Activated gamma-delta T cell treated with Interleukin-2 at 50 U/mL for 16 hours (primary cell): ENCODE results near the gene BIN2.

Experiments
- DNase-seq: peaks from one replicate; pipeline ENCODE4 v3.0.0-alpha.2; 2020

The BIN2 gene

GRCh38 chr12:51323966-51324895, at the start of gene BIN2:
TSS of gene BIN2 (minus strand) at chr12:51324174. CDS start at chr12:51324102, 72 bp downstream.
- DNase-seq, result peak; percentile 82

GRCh38 chr12:51373187-51373586, 49.2 kb upstream of the BIN2 start:
- DNase-seq, result no peak

GRCh38 chr12:51372021-51372420, 48.0 kb upstream of the BIN2 start:
- DNase-seq, result no peak

DNA sequence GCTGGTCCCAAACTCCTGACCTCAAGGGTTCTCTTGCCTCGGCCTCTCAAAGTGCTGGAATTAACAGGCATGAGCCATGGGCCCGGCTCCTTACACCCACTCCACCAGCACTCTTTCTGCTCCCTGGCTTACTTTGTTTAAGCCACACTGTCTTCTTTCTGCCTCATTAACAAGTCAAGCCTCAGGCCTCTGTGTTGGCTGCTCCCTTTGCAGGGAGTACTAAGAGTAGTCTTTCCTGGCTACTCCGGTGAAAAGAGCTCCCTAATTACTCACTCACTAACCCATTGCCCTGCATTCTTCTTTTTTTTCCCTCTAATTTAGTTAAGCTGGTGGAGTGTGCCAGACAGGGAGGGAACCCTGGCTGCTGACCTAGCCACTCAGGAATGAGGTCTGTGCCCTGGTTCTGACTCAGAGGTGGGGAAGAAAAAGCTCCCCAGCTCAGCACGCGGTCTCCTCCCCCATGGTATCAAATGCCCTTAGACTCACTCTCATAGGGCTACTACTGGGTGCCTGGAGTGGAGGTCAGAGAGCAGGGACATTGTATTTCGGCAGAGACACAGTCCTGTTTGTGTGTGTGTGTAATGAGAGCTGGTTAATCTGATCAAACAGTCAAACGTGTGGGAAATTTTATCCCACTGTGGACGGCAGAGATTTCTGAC, 47.5 kb upstream of the BIN2 start:
- DNase-seq, result no peak

DNA sequence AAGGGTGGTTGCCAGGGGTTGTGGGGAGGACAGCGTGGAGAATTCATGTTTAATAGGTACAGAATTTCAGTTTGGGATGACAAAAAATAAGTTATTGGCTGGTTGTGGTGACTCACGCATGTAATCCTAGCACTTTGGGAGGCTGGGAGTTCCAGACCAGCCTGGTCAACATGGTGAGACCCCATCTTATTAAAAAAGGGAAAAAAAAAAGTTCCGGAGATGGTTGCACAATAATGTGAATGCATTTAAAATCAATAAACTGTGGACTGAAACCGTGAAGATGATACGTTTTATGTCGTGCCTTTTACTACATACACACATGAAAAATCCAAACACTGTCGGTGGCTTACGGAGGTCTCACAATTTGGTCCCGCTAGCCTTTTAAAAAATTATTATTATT, 46.7 kb upstream of the BIN2 start:
- DNase-seq, result no peak

- DNase-seq, result no peak
Measured at GRCh38 chr12:51369581-51369980, 45.6 kb upstream of the BIN2 start.

GRCh38 chr12:51368640-51369517, 44.9 kb upstream of the BIN2 start:
- DNase-seq, result peak; percentile 87

- DNase-seq, result no peak
Measured at GRCh38 chr12:51365276-51365675, 41.3 kb upstream of the BIN2 start.

GRCh38 chr12:51364001-51364400, 40.0 kb upstream of the BIN2 start:
- no peak for DNase-seq

DNA sequence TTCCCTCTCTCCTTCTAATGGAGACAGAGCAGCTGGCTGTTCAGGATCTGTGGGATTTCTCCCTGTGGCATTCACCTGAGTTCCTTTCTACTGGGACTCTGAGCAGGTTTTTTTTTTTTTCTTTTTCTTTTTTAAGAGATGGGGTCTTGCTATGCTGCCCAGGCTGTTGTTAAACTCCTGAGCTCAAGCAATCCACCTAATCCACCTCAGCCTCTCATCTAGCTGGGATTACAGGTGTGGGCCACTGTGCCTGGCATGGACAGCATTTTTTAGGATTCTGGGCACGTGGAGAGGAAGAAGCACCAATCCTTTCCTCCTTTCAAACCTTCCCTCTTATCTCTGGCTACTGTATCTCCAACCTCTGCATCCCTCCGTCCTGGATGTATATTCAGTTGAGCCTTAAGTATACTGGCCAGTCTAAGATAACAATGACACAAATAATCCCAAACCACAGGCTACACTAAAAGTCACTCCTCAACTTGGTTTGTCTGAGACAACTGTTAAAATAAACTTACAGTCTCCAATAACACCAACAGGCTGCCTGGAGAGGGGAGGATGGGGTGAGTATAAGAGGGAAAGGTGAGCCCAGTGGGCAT, 38.9 kb upstream of the BIN2 start:
- DNase-seq, result no peak

- DNase-seq, result no peak
Measured at GRCh38 chr12:51362307-51362706, 38.3 kb upstream of the BIN2 start.

DNA sequence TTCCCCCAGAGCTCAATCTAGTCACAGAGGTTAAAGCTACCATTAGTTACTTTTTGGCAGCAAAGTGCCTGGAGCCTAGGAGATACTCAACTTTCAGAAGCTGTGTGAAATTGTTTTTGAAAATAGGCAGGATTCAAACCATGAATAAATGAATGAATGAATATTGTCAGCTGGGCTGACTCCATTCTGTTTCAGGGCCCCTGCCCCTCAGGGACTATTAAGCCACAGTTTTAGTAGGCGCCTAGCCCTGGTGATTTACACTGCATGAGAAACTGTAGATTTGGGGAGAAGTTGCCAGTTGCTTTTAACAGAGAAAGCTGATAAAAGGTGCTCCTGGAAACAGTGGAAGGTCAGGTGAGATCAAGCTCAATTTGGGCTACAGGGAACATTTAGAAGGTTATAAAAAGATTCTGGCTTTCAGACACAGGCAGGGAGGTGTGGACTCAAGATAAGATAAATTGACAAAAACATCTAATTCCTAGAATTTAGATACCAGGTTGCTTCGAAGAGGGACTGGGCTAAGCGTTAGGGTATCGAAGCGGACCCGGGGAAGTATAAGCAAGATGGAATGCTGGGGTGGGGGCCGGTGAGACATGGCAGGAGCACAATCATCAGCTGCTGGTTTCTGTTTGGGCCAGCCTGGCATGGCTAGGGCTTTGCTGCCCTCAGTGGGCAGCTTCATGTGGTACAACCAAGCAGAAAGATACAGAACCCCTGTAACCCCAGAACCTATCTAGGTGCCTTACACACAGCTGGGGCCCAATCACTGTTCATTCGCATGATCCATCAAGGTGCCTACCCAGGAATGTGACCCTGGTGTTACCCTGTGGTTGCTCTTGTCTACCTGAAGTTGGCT, 37.4 kb upstream of the BIN2 start:
- no peak for DNase-seq

DNA sequence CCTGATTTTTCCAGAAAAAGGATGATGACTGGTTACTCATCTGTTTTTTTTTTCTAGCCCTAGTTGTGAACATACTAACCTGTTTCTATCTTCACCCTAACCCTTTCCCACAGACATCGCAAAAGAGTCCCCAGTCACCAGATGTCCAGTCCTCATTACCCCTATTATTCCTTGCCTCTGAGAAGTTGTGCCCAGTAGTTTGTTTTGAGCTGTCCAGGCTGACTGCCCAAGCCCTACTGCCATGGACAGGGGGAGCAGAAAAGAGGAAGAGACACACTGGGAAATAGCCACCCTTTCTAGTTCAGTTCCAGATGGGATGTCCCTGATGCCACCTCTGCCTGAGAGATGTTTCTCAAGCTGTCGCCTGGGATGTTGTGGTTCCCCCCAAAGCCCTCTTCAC, 36.3 kb upstream of the BIN2 start:
- DNase-seq, result no peak

DNA sequence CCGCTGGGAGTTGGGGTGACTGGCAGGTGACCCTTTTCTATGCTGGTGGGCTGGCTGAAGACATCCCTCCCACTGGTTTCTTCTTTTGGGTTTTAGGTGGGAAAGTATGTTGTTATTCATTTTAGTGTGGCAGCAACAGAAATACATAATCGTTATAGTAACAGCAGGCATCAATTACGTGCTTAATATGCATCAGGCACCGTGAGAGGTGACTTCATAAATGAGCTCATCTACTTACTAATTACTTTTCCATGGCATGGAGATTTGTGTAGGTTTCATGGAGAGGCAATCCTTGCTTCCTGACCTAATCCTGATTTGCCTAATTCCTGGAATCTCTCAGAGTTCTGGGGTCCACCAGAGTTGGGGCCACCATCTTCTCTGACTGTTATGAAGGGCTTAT, 35.9 kb upstream of the BIN2 start:
- no peak for DNase-seq

DNA sequence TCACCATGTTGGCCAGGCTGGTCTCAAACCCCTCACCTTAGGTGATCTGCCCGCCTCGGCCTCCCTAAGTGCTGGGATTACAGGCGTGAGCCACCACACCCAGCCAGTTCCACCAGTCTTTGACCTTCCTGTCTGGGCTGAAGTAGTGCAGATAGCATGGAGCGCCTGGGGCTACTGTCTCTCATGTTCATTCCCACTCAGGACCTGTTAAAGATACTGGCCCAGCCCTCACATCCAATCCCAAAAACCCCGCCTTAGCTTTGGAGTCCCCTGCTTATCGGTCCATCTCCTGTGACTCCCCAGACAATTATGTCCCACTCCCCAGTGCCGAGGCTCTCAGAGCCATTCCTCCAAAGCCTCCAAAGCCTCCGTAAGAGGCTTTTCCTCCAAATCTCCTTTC, 34.5 kb upstream of the BIN2 start:
- no peak for DNase-seq

DNA sequence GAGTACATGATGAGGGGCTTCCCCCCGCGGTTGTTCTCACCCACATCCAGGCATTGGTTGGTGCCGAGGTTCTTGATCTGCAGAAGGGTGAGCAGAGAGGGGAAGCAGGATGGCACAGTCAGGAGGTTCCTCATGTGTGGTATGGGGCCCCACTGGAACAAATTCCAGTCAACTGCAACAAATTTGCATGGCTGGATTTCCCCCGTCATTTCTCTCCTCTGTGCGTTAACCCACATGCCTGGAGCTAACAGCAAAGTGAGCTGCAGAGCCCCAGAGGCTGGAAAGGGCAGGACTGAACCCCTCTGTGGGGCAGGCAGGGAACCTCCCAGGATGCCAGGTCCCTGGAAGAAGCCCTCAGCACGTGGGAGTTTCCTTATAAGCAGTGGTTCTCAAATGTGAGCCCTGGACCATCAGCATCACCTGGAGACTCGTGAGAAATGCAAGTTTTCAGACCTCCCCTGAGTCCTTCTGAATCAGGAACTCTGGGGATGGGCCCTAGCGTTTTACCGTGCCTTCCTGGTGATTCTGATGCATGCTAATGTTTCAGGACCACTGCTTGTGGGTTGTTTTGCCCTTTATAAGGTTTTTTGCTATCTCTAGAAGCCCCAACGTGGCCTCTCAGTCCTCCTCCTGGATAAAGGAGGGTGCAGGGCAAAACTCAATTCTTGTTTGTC, 33.5 kb upstream of the BIN2 start:
- DNase-seq, result no peak

GRCh38 chr12:51351913-51352532, 28.0 kb upstream of the BIN2 start:
- peak; percentile 38 for DNase-seq

GRCh38 chr12:51349026-51349425, 25.1 kb upstream of the BIN2 start:
- DNase-seq, result no peak

DNA sequence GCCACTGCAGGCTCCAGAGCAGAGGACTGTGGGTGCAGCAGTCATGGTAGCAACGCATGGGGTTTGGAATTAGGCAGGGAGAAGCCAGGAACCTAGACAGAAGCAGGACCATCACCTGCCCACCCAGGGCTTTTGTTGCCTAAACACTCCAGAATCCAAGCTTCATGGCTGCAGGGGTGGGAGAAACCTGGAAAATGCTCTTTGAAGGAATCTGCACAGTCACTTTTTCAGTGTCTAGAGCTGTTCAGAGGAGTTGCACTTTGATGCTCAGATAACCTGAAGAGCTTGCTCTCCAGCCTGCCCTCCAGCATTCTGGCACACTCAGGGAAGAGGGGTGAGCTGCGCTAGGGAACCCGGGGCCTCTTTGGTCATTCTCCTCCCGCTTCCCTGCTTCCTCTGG, 24.1 kb upstream of the BIN2 start:
- DNase-seq, result no peak

DNA sequence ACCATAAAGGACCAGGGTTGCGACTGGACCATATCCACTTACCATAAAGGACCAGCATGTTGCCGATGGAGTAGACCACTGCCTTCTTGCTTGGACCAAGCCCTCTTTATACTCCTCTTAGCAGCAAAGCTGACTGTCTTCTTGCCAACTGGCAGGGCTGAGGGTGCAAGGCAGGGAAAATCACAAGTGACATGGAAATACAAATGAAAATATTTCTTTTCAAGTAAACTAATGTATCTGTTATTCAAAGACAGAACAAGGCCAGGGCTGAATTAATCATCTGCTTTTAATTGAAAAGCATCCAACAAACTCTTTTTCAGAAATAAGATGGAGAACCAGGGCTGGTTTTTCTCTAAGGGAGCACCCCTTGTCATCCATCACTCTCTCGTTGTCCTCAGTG, 22.6 kb upstream of the BIN2 start, which contains the start of gene CELA1:
Gene CELA1, minus strand, starts transcription at position 99 of the 400 bp plus-strand sequence. Its CDS starts 41 bp downstream, at position 58.
- no peak for DNase-seq

- DNase-seq, result no peak
Measured at GRCh38 chr12:51345681-51346080, 21.7 kb upstream of the BIN2 start.
